ENCODE data around the gene SLC6A19.
A peak's percentile ranks its signal among the peaks of the same experiment; 100 is the strongest.
"Not testable (repeated sequence)": the region's sequence is repeated elsewhere in the genome, so short reads cannot be mapped to it uniquely, and the experiment has no call there.

SLC6A19 gene

DNA sequence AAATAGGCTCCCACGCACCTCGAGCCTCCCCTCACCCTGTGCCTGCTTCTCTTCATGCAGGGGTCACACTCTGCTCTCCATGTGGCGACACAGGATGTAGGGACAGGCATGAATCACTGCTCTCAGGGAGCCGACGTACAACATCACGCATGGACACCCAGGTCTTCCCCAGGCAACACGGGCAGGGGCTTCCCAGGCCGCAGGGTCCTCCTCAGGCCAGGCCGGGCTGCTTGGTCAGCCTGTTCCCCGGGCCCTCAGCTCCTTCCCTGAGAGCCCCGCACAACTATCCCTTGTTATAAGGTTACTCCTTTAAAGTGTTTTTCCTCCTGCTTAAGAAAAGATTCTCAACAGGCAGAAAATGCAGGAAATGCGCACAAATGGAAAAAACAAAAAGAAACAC, 24.8 kb downstream of the SLC6A19 start:
- DNase-seq, result no peak

DNA sequence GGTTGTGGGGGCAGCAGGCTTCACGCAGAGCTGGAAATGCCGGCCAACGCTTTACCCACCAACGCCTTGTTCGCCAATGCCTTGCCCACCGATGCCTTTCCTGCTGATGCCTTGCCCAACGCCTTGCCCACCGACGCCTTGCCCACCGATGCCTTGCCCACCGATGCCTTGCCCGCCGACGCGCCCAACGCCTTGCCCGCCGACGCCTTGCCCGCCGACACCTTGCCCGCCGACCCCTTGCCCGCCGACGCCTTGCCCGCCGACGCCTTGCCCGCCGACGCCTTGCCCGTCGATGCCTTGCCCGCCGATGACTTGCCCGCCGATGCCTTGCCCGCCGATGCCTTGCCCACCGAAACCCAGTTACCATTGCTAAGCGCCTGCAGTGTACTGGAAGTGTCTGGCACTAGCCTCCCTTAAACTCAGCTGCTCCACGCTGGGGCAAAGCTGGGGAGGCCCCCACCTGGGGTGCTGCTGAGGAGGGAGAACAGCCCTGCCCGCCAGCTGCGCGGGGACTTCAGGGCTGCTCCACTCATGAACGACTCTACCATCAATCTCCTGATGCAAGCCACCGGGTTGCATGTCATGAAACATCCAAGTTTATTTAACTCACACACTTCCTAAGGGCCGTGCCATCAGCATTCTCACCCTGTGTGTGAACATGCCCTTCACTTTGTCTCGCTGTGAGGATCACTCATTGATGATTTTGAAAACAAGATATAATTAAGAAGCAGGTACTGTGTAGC, 25.6 kb downstream of the SLC6A19 start:
- DNase-seq, result no peak

DNA sequence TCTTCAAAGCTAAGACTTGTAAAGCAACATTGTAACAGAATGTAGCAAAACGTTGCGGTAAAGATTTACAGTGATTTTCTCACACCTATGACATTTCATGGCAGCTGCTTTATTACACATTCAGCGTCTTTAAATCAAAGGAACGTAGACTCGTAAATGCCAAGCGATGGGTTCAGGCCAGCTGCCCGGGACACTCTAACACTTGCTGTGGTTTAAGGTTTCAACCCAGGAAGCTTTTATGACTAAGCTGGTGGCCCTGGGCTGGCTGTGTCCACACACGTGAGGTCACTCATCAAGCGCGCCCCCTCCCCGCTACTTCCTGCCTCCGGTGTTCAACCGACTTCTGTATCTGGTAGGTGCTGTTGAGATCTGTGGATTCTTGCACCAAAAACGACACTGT, 26.3 kb downstream of the SLC6A19 start:
- DNase-seq, result peak; percentile 13

DNA sequence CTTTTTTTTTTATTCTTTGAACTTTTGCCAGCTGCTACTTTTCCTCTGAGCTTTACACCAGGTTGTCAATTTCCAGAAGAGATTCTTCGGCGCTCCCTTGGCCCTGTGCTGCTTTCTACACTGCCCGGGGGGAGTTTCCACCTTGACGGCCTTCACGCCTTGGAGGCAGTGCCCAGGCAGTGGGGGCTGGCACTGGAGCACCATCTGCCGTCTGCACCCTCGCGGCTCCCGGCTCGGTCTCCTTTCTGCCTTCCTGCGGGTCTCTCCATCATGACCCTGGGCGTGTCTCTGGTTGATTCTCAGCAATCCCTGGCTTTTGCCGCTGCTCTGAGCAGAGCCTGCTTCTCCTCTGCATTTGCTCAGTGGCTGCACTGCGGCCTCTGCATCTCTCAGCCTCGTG, 26.7 kb downstream of the SLC6A19 start:
- DNase-seq, result no peak

DNA sequence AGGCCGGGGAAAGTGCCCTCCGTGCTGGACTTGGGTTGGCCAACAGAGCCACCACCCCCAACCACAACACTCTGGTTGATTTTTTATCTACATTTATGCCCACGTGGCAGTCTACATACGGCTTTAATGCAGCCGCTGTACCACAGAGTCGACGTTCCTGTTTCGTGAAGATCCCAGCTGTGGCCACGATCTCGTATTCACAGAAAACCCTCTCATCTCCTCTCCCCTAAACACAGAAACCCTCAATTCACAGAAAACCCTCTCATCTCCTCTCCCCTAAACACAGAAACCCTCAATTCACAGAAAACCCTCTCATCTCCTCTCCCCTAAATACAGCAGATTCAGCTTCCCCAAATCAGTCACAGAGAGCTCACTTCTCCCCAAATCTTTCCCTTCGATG, 27.6 kb downstream of the SLC6A19 start:
- DNase-seq, result not testable (repeated sequence)

DNA sequence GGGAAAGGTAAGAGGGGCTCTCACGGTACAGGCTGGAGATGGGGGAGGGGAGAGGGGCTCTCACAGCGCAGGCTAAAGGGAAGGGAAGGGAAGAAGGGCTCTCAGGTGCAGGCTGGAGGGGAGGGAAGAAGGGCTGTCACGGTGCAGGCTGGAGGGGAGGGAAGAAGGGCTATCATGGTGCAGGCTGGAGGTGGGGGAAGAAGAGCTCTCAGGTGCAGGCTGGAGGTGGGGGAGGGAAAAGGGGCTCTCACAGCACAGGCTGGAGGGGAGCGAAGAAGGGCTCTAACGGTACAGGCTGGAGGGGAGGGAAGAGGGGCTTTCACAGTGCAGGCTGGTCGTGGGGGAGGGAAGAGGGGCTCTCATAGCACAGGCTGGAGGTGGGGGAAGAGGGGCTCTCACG, 28.4 kb downstream of the SLC6A19 start:
- no peak for DNase-seq

DNA sequence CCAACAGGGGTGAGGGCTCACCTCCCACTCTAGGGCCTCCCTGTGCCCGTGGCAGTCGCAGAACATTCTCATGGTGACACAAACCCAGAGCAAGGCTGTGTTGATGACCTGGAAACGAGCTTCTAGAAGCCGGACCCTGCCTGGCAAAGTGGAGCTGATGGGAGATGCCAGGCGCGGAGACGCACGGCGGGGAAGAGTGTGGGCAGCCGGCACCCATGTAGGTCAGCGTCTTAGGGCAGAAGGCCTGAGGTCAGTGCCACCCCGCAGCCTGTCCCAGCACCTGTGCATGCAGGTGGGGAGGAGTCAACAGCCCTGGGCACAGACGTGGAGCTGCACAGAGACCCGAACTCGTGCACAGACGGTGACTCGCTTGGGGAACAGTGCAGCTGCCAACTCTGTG, 29.2 kb downstream of the SLC6A19 start:
- no peak for DNase-seq

DNA sequence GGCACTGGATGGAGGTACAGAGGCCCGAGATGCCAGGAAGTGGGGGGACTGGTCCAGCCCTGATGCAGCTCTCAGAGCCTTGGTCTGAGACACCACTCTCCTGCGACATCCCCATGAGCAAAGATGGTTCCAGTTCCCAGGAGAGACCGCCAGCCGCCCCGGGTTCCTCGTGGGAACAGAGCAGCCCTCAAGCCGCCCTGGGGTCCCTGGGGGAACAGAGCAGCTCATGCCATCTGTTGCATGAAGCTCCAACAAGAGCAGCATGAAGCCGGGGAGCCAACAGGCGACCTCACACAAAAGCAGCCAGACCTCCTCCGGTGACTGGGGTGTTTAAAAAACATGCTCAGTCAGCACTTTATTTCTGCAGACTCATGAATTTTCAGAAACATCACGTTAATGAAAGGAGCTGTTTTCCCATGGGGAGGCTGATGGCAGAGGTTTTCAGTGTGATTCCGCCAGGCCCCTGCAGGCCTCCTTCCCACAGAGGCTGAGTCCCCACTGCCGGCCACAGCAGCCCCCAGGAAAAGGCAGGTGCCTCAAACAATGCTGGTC, 30.0 kb downstream of the SLC6A19 start:
- no peak for DNase-seq

DNA sequence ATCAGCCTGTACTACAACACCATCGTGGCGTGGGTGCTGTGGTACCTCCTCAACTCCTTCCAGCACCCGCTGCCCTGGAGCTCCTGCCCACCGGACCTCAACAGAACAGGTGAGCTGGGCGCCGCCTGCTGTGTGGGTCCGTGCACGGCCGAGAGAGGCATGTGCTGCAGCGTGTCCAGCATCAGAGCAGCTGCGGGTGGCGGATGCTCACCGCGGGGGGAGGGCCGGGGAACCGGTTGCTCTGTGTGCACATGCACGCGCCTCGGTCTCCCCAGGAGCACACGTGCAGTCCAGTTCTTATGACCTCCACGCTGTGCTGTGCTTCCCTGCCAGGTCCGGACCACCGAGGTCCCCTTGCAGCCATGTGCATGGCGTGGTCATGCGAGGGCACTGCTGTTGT, 31.4 kb downstream of the SLC6A19 start:
- no peak for DNase-seq

DNA sequence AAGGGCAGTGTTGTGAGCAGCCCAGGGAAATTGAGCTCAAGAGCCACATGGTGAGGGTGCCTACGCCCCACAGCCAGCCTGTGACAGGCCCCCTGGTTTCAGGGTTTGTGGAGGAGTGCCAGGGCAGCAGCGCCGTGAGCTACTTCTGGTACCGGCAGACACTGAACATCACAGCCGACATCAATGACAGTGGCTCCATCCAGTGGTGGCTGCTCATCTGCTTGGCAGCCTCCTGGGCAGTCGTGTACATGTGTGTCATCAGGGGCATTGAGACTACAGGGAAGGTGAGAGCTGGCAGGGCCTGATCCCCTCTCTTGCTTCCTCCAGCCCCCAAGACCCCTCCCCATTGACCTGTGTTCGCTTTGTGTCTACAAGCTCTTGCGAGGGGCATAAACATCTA, 34.0 kb downstream of the SLC6A19 start:
- DNase-seq, result no peak

DNA sequence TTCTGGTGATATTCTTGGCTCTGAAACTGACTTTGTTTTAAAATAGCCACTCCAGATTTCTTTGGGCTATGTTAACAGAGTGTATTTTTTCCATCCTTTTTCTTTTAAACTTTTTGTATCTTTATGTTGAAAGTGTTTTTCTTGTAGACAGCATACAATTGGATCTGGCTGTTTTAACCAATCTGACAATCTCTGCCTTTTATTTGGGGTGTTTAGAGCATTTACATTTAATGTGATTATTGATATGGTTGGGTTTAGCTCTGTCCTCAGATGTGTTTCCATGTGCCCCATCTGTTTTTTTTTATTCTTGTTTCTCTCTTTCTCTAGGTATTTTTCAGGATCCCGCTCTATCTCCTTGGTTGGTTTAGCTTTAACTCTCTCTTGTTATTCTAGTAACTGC, 34.4 kb downstream of the SLC6A19 start:
- no peak for DNase-seq

DNA sequence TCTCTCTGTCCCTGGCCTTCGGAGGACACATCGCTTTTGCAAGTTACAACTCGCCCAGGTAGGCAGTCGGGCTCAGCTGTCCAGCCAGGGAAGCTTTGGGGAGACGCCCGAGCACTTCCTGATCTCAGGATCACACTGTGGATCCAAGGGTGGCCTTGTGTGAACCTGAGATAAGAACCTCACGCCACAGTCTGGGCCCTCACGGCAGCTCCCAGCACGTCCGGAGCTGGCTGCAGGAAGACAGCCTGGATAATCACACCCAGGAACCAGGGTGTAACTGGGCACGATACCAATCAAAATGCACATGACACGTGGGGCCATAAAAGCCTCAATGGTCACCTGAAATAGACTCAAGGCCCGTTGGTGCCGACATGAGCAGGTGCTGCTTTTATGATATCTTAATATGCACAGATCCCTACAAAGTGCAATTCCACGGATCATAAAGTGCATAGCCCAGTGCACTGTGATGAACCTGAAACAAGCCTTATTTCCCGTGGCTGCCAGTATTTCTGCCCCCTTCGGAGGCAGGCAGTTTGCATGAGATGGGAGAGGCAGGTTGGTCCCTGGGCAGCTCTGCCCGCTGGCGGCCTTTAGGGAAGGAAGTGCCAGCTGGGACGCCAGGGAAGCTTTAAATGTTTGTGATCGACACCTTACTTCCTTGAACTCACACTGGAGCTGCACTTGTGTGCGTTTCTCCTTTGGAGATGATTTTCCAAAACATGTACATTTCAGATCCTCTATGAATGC, 38.3 kb downstream of the SLC6A19 start:
- peak; percentile 64 for DNase-seq

DNA sequence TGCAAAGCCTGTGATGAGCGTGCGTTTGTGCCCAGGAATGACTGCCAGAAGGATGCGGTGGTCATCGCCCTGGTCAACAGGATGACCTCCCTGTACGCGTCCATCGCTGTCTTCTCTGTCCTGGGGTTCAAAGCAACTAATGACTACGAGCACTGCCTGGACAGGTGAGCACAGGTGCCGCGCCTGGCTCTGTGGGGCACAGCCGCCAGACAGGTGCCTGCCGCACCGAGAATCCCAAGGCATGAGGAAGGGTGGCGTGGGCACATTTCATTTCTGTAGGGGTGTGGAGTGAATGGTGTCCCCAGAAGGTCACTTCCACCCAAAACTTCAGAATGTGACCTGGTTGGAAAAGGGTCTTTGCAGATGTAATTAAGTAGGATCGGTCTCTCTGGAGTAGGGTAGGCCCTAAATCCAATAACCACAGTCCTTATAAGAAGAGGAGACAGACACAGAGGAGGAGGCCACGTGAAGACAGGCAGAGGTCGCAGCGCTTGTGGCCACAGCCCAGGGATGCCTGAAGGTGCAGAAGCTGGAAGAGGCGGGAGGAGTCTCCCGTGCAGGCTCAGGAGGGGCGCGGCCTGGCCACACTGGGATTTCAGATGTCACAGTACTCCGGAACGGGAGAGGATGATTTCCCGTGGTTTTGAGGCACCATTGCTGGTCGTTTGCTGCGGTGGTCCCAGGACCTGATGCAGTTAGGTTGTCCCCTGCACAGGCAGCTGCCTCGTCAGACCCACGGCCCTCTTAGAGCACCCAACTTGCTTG, 39.3 kb downstream of the SLC6A19 start:
- no peak for DNase-seq

DNA sequence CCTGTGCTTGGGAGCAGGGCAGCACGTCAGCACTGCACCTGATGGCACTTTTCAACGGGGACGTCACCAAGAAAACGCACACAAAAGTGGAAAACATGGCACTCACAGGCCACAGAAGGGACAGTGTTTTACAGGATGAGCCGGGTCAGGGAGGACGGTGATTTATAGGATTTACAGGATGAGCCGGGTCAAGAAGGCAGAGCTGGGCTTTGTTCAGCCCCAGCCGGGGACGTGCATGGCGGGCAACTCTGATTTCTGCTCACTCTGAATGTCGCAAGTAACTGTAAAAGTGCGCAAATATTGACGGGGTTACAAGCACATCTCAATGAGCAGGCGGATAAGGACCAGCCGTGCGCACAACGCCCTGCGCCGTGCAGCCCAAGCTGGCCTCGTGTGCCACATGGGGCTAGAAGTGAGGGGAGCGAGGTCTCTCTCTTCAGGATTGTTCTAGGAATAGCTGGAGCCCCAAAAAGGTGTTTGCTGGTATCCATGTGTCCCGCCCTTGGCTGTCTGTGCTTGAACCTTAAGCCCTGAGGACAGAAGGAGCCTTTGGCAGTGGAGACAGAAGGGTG, 40.2 kb downstream of the SLC6A19 start:
- DNase-seq, result no peak

DNA sequence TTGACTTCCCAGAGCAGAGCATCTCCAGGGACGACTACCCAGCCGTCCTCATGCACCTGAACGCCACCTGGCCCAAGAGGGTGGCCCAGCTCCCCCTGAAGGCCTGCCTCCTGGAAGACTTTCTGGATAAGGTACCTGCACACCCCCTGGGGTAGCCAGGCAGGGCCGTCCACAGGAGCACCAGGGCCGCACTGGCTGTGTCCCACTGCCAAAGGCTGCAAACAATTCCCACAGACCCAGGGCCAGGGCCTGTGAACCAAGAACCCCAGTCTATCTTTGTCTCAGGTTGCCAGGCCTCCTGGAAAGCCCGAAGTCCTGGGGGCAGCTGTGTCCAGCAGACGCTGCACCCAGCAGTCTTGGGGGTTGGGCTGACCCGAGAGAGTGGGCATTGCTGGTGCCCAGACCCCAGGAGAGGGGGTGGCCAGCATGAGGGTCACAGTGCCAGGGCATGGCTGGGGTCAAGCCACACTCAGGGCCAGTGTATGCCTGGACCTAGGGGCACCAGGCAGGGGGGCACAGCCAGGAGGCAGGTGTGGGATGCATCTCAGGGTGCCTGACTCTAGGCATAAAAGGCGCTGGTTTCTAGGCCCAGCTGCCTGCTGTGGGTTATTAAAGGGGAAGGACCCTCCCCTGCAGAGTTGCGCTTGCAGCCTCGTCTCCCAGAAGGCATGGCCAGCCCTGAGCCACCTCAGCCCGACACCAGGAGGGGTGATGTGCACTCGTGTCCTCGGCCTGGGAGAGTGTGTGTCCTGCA, 41.5 kb downstream of the SLC6A19 start:
- no peak for DNase-seq

DNA sequence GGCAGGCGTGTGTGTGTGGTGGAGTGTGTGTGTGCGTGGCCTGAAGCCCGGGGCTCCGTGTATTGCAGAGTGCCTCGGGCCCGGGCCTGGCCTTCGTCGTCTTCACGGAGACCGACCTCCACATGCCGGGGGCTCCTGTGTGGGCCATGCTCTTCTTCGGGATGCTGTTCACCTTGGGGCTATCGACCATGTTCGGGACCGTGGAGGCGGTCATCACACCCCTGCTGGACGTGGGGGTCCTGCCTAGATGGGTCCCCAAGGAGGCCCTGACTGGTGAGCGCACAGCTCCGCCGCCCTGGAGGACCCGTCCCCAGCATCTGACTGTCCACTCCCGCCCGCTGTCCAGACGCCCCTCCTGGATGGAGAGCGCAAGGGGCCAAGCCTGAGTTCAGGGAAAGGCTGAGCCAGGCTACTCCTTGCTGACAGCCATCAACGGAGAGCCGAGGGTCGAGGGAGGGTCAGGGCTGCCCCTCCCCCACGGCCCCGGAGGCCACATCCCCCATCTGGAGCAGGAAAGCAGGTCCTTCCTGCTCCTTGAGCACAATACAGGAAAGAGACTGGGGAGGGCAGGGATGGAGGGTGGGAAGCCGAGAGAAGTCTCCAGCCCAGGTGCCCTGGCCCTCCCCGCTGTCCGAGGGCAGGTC, 42.2 kb downstream of the SLC6A19 start:
- DNase-seq, result no peak

DNA sequence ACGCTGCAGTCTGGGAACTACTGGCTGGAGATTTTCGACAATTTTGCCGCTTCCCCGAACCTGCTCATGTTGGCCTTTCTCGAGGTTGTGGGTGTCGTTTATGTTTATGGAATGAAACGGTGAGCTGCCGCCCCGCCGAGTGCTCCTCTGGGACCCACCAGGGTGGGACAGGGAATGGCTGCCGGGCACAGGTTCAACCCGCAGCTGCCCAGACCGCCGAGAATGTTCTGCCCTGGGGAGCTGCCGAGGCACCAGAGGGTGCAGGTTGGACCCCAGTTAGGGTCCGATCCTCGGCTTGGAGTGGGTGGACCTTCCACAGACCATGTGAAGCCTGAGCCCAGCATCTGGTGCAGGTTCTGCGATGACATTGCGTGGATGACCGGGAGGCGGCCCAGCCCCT, 42.9 kb downstream of the SLC6A19 start:
- no peak for DNase-seq

DNA sequence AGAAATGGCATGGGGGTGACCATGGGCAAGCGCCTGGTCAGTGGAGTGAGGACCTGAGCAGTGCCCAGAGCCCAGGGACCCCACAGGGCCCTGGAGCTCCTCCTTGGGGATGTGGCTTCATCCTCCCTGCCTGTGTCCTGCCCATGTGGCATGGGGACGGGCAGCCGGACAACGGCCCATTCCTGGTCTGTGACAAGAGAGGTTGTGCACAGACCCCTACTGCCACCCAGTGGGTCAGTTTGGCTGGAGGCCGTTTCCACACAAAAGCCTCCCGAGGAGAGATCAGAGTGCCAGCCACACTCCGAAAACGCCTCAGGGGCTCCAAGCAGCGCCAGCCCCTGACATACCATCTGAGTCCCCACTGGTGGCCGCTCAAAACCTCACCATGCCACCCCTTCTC, 43.6 kb downstream of the SLC6A19 start:
- DNase-seq, result no peak

DNA sequence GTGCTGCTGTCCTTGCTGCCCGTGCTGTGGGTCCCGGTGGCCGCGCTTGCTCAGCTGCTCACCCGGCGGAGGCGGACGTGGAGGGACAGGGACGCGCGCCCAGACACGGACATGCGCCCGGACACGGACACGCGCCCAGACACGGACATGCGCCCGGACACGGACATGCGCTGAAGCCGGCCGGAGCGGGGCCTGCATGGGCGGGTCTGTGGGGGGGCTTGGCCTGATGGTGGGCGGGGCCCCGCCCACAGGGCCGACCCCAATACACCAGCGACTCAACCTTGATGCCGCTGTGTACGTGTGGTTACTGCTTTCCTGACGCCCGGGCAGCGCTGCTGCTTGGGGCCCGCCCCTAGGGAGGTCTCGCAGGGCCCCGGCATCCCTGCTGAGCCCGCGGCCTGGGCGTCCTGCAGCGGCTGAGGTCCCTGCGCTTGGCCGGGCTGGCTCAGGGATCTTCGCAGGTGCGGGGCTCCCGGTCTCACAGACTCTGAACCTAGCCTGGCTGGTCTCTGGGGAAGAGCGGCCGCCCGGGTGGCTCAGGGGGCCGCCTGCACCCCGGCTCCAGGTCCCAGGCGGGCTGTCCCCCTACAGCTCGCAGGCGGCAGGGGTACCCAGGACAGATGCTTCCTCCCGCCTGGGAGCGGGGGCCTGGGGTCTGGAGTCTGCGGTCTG, 44.6 kb downstream of the SLC6A19 start:
- no peak for DNase-seq

DNA sequence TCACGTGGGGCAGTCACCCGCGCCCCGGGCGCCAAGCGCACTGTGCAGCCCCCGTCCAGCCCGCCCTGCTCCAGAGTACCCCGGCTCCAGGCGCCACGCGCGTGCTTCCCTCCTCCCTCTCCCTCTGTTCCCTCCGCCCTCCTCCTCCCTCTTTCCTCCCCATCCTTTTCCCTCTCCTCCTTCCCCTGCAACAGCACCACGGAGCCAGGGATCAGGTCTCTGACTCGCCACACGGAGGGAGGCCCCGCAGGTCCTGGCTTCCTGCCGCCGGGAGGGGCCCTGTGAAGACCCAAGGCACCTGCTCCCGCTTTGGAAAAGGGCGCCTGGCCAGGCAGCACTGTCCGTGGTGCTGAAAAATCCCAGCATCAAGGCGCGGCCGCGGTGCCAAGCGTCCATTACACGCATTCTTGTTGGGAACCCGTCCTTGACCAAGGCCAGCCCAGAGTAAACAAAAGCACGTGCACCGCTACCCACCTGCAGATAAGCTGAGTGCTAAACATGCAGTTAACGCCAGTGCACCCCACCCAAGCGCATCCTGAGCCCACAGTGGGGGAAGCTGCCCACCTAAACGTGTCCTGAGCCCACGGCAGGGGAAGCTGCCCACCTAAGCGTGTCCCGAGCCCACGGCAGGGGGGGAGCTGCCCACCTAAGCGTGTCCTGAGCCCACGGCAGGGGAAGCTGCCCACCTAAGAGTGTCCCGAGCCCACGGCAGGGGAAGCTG, 45.5 kb downstream of the SLC6A19 start:
- DNase-seq, result no peak

DNA sequence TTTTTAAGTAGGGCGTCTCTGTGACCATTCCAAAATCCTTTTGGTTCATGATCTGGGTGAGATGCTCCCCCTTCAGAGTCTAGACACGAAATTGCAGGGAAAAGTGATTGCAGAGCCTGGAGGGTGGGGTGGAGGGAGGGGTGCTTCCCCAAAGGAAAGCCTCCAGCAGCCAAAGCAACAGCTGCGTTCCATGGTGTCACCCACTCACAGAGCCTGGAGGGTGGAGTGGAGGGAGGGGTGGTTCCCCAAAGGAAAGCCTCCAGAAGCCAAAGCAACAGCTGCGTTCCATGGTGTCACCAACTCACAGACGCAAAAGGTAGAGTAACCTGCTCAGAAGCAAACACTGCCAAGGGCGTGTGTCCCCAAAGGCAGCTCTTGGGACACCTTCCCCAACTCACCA, 46.4 kb downstream of the SLC6A19 start:
- DNase-seq, result no peak

Data from NCI-H526 treated with DMSO at 0.1 percent for 48 hours (cell line).